K562 (cell line): ENCODE results near the gene TGFBR1. TPM values are rescaled to one million over a fixed set of nuclear protein-coding genes. Genes with fewer than 3 reads are reported as not detected.
A peak's percentile ranks its signal among the peaks of the same experiment; 100 is the strongest.

ENCODE experiments used
- ATAC-seq: fragments of 200-7000 bp; cut with Tn5 transposase; 3 replicates; pipeline ENCODE4 v1.9.1; 2020; ENCODE audit warnings: moderate library complexity
- BruUV-seq: library from RNA; stranded (reverse); fragments of 400-500 nt; replicated peaks from 2 replicates; lab custom pipeline; 2021; lab: Mats Ljungman, UMichigan
- CTCF ChIA-PET: fragments of 300-600 bp; formaldehyde crosslinking; extraction: SDS; loops from one replicate; lab custom pipeline; 2021; ENCODE audit warnings: low intra/inter-chr PET ratio; lab: Yijun Ruan, JAX
- POLR2A ChIA-PET: fragments of 300-600, 350-650 bp; sonication (Branson Sonifier 250); formaldehyde crosslinking; extraction: SDS; loops from one replicate; lab custom pipeline; 2021; ENCODE audit warnings: antibody characterized with exemption, inconsistent platforms; lab: Yijun Ruan, JAX
- DNase-seq, 4 experiments: peaks; one replicate each; pipeline versions ENCODE4 v3.0.0 to v3.0.0-alpha.2; 2011 to 2018; ENCODE audit warnings: low spot score in 3 of 4, mixed read lengths in 3 of 4; ENCODE audit errors: extremely low read depth in 1 of 4
- FAIRE-seq: peaks from 2 replicates; lab custom pipeline; 2011; peaks lifted over from hg19 to GRCh38; lab: Jason Lieb, UNC
- H2AFZ ChIP-seq: 2 replicates; pipeline ENCODE4 v1.6.0; 2011; ENCODE audit warnings: low read depth, low read length, control low read depth, inconsistent platforms
- H3K27ac ChIP-seq: fragments of 200-600 bp; 3 replicates; pipeline ENCODE4 v1.8.0; 2011; ENCODE audit warnings: low read depth, mild to moderate bottlenecking, control low read depth, inconsistent platforms, low read length, moderate library complexity, mixed read lengths; ENCODE audit errors: extremely low read depth
- H3K27me3 ChIP-seq, 2 experiments: fragments of 300-600 bp in 1 of 2; 2 replicates in 1 of 2; 3 replicates in 1 of 2; pipeline versions ENCODE4 v1.6.0 to v1.8.0; 2011; ENCODE audit warnings: inconsistent platforms in 2 of 2, low read length in 2 of 2, mild to moderate bottlenecking in 1 of 2, mixed read lengths in 1 of 2, moderate library complexity in 1 of 2; ENCODE audit not compliant: control insufficient read depth in 2 of 2, insufficient read depth in 2 of 2
- H3K36me3 ChIP-seq: fragments of 300-600 bp; 3 replicates; pipeline ENCODE4 v1.8.0; 2011; ENCODE audit warnings: mild to moderate bottlenecking, low read length, inconsistent platforms; ENCODE audit not compliant: control insufficient read depth, insufficient read depth
- H3K4me1 ChIP-seq, 2 experiments: fragments of 200-600 bp in 1 of 2; replicated peaks in 1 of 2; 2 replicates in 1 of 2; 3 replicates in 1 of 2; pipeline versions ENCODE4 v1.5.1 to v1.8.0; 2011; ENCODE audit warnings: inconsistent platforms in 2 of 2, low read length in 2 of 2, mild to moderate bottlenecking in 1 of 2, mixed read lengths in 1 of 2, moderate library complexity in 1 of 2; ENCODE audit not compliant: control insufficient read depth in 2 of 2, insufficient read depth in 2 of 2
- H3K4me2 ChIP-seq: 2 replicates; pipeline ENCODE4 v1.6.1; 2011; ENCODE audit warnings: low read length, control low read depth, inconsistent platforms, mixed read lengths; ENCODE audit not compliant: insufficient read depth
- H3K4me3 ChIP-seq: fragments of 200-600 bp; sonication (generic), shearing (Covaris generic); 2 replicates; pipeline ENCODE4 v1.5.1; 2016; ENCODE audit warnings: control low read depth, inconsistent platforms
- H3K79me2 ChIP-seq: fragments of 200-600 bp; 3 replicates; pipeline ENCODE4 v1.8.0; 2011; ENCODE audit warnings: low read length, inconsistent platforms; ENCODE audit not compliant: control insufficient read depth, insufficient read depth
- H3K9ac ChIP-seq, 2 experiments: 2 replicates each; pipeline versions ENCODE4 v1.6.0 to v1.6.1; 2011; ENCODE audit warnings: low read depth in 2 of 2, low read length in 2 of 2, control low read depth in 1 of 2, inconsistent platforms in 1 of 2, mild to moderate bottlenecking in 1 of 2, mixed read lengths in 1 of 2; ENCODE audit not compliant: insufficient read depth in 1 of 2
- H3K9me1 ChIP-seq: one replicate; pipeline ENCODE4 v1.6.0; 2011; ENCODE audit warnings: inconsistent platforms, mild to moderate bottlenecking, low read length, moderate library complexity; ENCODE audit not compliant: control insufficient read depth, insufficient read depth
- H3K9me3 ChIP-seq: replicated peaks from 2 replicates; pipeline ENCODE4 v1.5.1; 2011; ENCODE audit warnings: low read depth, low read length, inconsistent platforms; ENCODE audit not compliant: control insufficient read depth, insufficient read depth
- H4K20me1 ChIP-seq: replicated peaks from 2 replicates; pipeline ENCODE4 v1.6.1; 2011; ENCODE audit warnings: low read length, inconsistent platforms, mixed read lengths; ENCODE audit not compliant: control insufficient read depth, insufficient read depth
- THAP12 ChIP-seq: fragments of 250-450 bp; sonication (Bioruptor Pico); IDR thresholded peaks from 2 replicates; pipeline ENCODE4 v1.9.0; 2021; ENCODE audit warnings: mild to moderate bottlenecking, inconsistent platforms
- ZFP36 ChIP-seq: fragments of 150-350 bp; IDR thresholded peaks from 2 replicates; pipeline ENCODE4 v1.6.1; 2018; ENCODE audit warnings: low read length, low read depth; ENCODE audit not compliant: partially characterized antibody
- WGBS: fragments of 100-300 bp; shearing (Covaris generic); methylation state at CpG from one replicate; pipeline ENCODE4 v1.1.6; 2016; ENCODE audit warnings: low coverage, mixed read lengths; ENCODE audit not compliant: insufficient coverage; ENCODE audit errors: missing lambda C conversion rate; 5-methylcytosine and 5-hydroxymethylcytosine counted together
- in situ Hi-C: fragments of 300-500 bp; cut with MboI; formaldehyde crosslinking; loops from 4 replicates; pipeline ENCODE4 v1.15.0; 2018; ENCODE audit warnings: inconsistent platforms, mixed read lengths
- intact Hi-C: fragments of 100-400 bp; cut with micrococcal nuclease; formaldehyde crosslinking; loops from 2 replicates; pipeline ENCODE4 v1.14.2; 2022
- polyA plus RNA-seq, 8 experiments: library from polyadenylated mRNA; depleted of rRNA in 4 of 8; stranded (reverse) in 5 of 8; unstranded in 3 of 8; fragments of >200 nt; fragmentation: Nextera tagmentation in 2 of 8; fragmentation: Illumina TruSeq in 1 of 8; extraction: Ambion mirVana in 2 of 8; extraction: Trizol in 1 of 8; gene quantifications; 2 replicates each; pipeline versions ENCODE4 v1.2.1 to v1.2.3, GENCODE V29; 2011 to 2014; ENCODE audit warnings: inconsistent platforms in 1 of 8, missing spikeins in 1 of 8
- total RNA-seq, 7 experiments: library from RNA; depleted of rRNA in 6 of 7; stranded (reverse); fragments of >200 nt in 6 of 7; fragmentation: Illumina TruSeq in 2 of 7; extraction: Trizol in 2 of 7; gene quantifications; 2 replicates each; pipeline versions ENCODE4 v1.2.1 to v1.2.3, GENCODE V29; 2011 to 2021; ENCODE audit warnings: low replicate concordance in 1 of 7

The TGFBR1 gene
- total and polyA plus RNA-seq, 9 of the 15 experiments (the other 6 are each of a cell fraction or from before 2014, with no cell fraction given): 15.5 to 62.4 (median 42.7) TPM

GRCh38 chr9:99184110-99184474 is 79.2 kb downstream of the TGFBR1 start:
- peak; percentile 76 for TF ChIP-seq ZFP36
- TF ChIP-seq THAP12 (CRISPR knock-in tag): no peak
- H3K9ac ChIP-seq: no peak overlapping the region
- H3K79me2 ChIP-seq: no peaks in the 10 kb centered on the region
- H3K36me3 ChIP-seq: no peaks in the 10 kb centered on the region
- no peaks in the 10 kb centered on the region for H3K9me1 ChIP-seq
- H3K4me2 ChIP-seq: no peak overlapping the region
- H4K20me1 ChIP-seq: no peaks in the 10 kb centered on the region
- H2AFZ ChIP-seq: no peak overlapping the region
- no peak overlapping the region for H3K4me3 ChIP-seq
- no peak for ATAC-seq
- no peak for DNase-seq
- intact Hi-C loops: loop anchor here (2.0 to 10.0 kb wide), 10 partner anchors 81 to 1413 kb away; no protein-coding TSS in a partner anchor
- CTCF ChIA-PET: interaction anchor here (0.6 to 1.4 kb wide), 3 partner anchors 618 to 1140 kb away, joined by 3 to 7 read pairs (median 3); no protein-coding TSS in a partner anchor
- WGBS: 23% methylated on average over 8 of the region's 10 CpGs
- POLR2A ChIA-PET: interaction anchor here (1.5 kb wide), 1 partner anchor 38 kb away, joined by 7 read pairs; the partner anchor contains the start of genes ALG2 and SEC61B
- FAIRE-seq: no peak
- peaks cover 13 to 39% of the 10 kb centered on the region in 2 experiments for H3K27me3 ChIP-seq
- no peaks in the 10 kb centered on the region for H3K9me3 ChIP-seq
- H3K4me1 ChIP-seq: peaks cover 2 to 5% of the 10 kb centered on the region in 2 experiments; a peak in 3 of 5 replicates
- no peak overlapping the region for H3K27ac ChIP-seq
- in situ Hi-C loops: loop anchor here (5.0 to 10.0 kb wide), 3 partner anchors 78 to 1031 kb away; no protein-coding TSS in a partner anchor
- BruUV-seq: no TSS peak
